ENCODE results near the gene TPRA1.

Gene TPRA1

DNA sequence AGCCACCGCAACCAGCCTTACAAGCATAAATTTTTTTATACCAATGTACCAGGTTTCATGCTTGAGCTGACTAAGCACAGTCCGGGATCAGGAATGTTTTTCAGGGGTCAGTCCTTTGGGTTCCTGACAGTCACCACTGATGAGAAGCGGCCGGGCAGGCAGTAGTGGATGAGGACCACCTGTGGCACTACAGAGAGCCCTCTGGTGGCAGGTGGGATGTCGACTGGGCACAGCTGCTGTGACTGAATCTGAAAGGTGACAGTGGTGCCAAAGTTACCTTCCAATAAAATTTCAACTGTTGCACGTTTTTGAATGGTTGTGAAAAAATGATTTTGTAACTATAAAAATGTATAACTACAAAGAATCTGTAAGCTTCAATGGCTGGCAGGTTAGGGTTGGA is 34.0 kb downstream of the TPRA1 start:
- no peak for DNase-seq

GRCh38 chr3:127555108-127555507 is 35.4 kb downstream of the TPRA1 start:
- no peak for DNase-seq

DNA sequence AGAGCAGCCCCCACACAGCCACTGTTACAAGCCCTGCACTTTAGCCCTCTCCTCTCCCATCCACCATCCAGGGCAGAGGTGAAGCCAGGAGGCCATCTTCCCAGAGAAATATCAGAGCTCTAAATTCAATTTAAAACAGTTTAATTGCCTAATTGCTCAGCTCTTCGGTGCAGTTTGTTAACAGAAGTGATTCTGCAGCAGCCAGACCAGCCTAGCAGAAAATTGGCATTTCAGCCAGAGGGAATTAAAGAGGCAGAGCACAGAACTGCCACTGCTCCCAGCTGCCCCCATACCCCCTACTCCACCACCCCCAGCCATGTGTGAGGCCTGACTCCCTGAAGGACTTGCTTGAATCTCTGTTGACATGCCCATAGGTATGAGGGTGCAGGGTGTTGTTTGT is 38.5 kb downstream of the TPRA1 start:
- DNase-seq, result no peak

DNA sequence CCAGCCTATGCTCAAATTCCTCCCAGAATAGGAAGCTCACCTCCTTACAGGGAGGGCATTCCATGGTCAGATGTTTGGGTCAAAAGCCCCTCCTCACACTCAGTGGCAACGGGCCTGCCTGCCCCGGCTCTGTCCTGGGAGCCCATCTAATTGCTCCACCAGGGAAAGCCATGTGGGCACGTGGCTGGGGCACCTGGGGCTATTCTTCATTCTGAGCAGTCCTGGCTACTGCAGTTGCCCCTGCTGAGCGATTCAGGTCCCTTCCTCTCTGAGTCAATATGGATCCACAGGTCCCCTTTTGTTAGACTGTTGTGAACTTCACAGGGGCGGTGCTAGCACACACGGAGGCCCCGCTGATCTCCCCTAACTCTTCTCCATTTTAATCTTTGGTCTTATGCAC is 39.4 kb downstream of the TPRA1 start:
- no peak for DNase-seq

DNA sequence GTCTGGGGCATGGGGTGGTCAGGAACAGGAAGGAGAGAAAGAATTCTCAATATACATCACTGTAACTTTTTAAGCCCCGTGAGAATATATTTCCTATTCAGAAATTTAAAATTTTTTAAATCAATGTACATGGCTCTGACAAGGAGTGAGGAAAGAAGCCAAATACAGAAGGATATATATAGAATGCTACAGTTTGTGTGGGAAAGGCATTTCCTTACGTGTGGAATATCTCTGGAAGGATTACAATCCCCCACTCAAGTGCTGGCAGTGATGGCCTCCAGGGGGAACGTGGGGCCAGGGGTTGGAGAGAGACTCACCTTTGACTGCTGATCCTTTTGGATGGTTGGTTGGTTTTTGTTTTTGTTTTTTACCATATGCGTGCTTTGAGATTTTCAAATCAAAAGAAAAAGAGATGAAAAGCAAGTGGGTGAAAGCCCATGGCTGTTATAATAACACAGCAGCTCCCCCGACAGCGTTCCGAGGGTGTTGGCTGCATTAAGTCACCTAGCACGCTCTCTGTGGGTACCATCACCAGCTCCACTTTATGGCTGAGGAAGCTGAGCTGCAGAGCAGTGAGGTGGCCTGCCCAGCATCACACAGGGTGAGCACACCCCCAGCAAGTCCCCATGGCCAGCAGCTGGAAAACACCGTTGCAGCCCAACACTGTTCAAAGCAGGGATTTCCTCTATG is 39.9 kb downstream of the TPRA1 start:
- DNase-seq, result no peak

GRCh38 chr3:127549826-127550467 is 40.6 kb downstream of the TPRA1 start:
- no peak for DNase-seq

DNA sequence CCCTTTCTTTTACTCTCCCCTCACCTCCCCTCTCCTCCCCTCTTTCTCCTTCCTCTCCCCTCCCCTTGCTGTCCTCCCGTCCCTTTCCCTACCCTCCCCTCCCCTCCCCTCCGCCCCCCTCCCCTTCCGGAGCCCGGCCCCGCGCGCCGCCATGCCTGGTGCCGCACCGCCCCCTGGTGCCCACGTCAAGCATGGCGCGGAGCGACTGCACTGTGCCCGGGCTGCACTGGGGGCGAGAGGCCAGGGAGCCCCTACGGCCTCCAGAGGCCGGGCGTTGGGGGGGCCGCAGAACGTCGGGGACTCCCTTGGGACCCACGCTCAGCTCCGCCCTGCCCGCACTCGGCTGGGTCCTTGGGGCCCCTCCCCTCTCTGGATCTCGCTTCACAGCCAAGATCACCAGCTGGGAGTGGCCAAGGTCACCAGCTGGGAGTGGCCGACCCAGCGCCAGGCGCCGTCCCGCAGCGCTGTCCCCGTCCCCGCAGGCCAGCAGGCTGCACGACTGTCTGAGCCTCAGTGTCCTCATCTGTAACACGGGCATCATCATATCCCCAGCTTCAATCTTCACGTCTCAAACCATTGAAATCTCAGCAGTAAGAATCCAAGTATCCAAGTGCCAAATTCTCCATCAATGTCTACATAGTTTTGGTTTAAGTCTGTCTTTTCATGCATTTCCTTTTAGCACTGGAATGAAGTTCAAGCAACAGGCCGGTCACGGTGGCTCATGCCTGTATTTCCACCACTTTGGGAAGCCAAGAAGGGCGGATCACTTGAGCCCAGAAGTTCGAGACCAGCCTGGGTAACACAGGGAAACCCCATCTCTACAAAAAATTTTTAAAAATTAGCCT is 42.5 kb downstream of the TPRA1 start:
- peak; percentile 64 to 88 (median 76) for DNase-seq

DNA sequence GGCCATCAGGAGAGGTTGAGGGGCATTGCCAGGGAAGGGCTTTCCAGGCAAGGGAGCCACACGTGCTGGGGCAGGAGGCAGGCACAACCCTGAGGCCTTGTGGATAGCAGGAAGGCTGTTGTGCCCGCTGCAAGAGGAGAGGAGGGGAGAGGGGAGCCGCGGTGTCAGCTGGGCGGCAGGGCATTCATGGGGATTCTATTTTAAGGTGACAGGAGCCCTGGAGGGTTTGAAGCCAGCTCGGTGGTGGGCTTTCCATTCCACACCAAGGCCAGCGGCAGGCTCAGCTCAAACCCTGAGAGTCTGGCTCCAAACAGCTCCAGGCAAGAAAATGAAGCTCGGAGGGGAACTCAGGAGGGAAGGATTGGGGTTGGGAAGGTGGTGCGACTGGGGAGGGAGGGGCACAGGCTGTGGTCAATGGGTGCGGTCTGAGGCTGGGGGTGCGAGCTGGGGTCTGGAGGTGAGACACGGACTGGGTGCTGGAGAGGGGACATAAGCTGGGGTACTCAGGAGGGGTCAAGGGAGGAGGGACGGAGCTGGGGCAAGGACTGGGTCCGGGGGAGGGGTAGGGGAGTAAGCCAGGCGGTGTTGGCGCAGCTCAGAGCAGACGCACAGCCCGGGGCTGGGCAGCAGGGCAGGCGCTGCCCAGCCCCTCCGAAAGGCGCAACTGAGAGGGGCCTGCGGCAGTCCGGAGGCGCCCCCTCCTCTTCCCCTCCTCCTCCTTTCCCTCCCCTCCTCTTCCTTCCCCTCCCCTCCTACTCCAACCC is 43.4 kb downstream of the TPRA1 start:
- DNase-seq, result no peak

- DNase-seq, result no peak
These were observed 44.0 kb downstream of the TPRA1 start for GRCh38 chr3:127546554-127546953.

GRCh38 chr3:127545711-127546457 is 44.6 kb downstream of the TPRA1 start:
- no peak for DNase-seq

DNA sequence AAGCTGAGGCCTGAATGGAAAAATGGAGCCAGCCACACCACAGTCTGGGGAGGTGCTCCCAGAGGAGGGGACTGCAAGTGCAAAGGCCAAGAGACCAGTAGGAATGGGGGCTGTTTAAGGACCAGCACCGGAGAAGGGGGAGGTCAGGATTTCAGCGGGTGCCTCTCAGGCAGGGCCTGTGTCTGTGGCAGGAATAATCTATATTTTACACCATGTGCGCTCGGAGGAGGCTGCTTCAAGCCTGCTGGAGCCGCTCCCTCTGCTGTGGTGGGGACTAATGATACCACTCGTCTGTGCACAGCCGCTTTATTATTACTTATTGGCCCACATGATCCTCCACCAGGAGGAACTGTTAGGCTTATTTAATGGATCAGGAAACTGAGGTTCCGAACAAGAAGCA is 45.3 kb downstream of the TPRA1 start:
- DNase-seq, result no peak

- no peak for DNase-seq
These were observed 45.7 kb downstream of the TPRA1 start for GRCh38 chr3:127544803-127545201.

DNA sequence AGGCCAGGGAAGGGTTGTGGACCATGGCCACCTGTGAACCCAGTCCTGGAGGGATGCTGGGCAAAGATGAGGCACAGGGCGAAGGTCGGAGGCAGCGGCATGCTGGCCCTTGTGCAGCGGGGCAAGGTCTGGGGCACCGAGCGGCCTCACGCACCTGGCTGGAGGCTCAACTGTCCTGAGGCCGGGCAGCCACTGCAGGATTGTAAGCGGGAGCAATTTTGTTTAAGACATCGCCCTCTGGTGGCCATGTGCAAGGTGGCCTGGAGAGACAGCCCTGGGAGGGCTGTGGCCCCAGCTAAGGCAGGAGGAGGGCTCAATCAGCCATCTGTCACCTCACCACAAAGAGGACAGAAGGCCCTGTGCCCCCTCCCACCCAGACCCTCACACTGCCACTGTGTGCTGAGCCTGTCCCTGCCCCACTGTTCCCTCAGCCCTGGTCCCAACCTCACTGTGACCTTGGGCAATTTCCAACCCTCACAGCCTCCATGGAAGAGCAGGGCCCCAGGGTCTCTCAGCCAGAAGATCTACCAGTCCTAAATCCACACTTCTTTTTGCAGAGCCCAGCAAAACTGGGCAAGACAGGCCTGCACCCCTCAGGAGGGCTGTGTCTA is 46.2 kb downstream of the TPRA1 start:
- peak; percentile 77 to 87 (median 83) for DNase-seq

DNA sequence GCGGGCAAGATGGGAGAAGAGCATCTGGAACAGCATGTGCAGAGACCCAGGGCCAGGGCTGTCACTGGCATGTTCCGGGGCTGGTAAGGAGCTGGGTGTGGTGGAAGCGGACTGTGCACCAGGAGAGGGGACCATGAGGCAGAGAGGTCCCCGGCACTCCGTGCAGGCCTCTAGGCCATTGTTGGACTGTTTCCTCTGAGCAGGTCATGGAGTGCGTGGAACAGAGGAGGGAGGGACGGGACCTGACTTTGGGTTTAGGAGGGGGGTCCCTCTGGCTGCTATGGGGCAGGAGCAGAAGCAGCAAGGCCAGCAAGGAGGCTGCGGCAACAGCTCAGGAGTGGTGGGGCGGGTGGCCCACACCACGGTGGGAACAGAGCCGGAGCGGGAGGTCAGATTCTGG is 47.1 kb downstream of the TPRA1 start:
- no peak for DNase-seq

DNA sequence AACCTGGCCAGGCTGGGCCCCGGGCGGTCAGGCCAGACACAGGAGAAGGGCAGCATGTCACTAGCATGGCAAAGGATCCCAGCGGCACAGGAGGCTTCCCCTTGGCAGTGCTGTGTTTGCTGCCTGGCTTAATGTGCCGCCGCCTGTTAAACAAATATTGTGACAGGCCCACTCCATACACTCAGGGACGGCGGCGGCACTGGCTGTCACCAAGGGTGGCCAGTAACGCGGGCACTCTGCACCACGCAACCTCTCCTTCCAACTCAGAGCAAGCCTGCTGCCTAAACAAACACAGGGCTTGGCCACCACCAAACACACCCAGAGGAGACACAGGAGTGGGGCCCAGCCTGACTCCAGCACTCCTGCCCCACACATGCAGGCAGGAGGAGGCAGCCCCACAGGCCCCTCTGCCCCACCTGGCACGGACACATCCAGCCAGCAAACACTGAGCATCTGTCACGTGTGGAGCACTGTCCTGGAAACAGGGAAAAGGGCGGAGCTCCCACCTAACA is 48.0 kb downstream of the TPRA1 start:
- DNase-seq, result no peak

DNA sequence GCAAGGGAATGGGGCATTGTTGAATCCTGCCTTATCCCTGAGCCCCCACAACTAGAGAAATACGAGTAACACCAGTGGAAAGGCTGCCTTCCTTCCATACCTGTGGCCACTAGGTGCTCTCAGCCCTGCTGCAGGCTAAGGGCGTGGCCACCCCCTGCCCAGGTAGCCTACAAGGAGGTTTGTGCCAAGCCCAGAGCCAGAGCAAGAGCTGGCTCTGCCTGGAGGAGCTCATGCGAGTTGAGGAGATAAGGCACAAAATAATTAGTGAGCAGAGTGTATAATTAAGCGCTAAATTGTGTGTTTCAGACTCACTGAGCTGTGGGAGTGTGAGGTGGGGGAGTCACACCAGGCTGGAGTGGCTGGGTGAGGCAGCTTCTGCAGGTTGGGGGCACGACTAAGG is 49.2 kb downstream of the TPRA1 start:
- DNase-seq, result no peak

GRCh38 chr3:127539366-127540060 is 51.0 kb downstream of the TPRA1 start:
- DNase-seq, result no peak

DNA sequence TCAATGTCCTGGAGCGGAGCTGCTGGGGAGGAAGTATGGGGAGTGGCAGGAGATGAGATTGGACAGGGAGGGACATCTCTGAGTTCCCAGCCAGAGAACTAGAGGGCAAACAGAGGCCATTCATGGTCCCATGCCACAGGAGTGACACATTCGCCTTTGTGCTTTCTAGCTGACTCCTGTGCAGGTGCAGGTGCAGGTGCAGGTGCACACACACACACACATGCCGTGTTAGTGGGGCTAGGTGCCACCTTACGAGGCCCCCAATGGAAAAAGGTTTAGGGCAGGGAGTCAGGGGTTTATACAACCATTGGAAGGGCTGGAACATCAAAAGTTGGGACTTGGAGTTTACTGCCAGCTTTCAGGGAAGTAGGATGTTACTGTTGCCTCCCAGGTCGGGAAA is 52.0 kb downstream of the TPRA1 start:
- DNase-seq, result no peak

GRCh38 chr3:127536830-127537812 is 53.4 kb downstream of the TPRA1 start:
- DNase-seq, result no peak

Measured in suppressor macrophage (primary cell).